IMR-90 (cell line): ENCODE data around the gene HERC4. TPM values are rescaled to one million over a fixed set of nuclear protein-coding genes. Genes with fewer than 3 reads are reported as not detected.

ENCODE experiments used
- ATAC-seq: fragments of 200-7000 bp; cut with Tn5 transposase; 2 replicates; pipeline ENCODE4 v1.9.1; 2020; ENCODE audit warnings: low read depth, mild to moderate bottlenecking, moderate library complexity
- BruUV-seq: library from RNA; stranded (reverse); fragments of 400-500 nt; replicated peaks from 2 replicates; lab custom pipeline; 2021; lab: Mats Ljungman, UMichigan
- CTCF ChIA-PET: fragments of 300-600 bp; formaldehyde crosslinking; extraction: SDS; loops from one replicate; lab custom pipeline; 2021; ENCODE audit warnings: antibody characterized with exemption; lab: Yijun Ruan, JAX
- POLR2A ChIA-PET: fragments of 300-600 bp; sonication (Branson Sonifier 250); formaldehyde crosslinking; loops from one replicate; lab custom pipeline; 2022; ENCODE audit warnings: antibody characterized with exemption; ENCODE audit not compliant: unreplicated experiment; lab: Charles Lee
- DNase-seq: peaks from one replicate; pipeline ENCODE4 v3.0.0; 2013
- H2AFZ ChIP-seq: replicated peaks from 2 replicates; pipeline ENCODE3; 2013; ENCODE audit warnings: low read length, mild to moderate bottlenecking; ENCODE audit not compliant: poor library complexity
- H2AK5ac ChIP-seq: 2 replicates; pipeline ENCODE4 v1.6.1; 2013; ENCODE audit warnings: low read depth, low read length, inconsistent platforms
- H2AK9ac ChIP-seq: replicated peaks from 2 replicates; pipeline ENCODE3; 2013; ENCODE audit warnings: mild to moderate bottlenecking, low read depth, low read length, moderate library complexity; ENCODE audit not compliant: poor library complexity
- H2BK120ac ChIP-seq: 2 replicates; pipeline ENCODE4 v1.6.1; 2013; ENCODE audit warnings: low read depth, low read length, inconsistent platforms
- H2BK15ac ChIP-seq: 3 replicates; pipeline ENCODE4 v1.6.1; 2013; ENCODE audit warnings: low read depth, low read length, inconsistent platforms
- H2BK20ac ChIP-seq: 2 replicates; pipeline ENCODE4 v1.6.1; 2013; ENCODE audit warnings: low read depth, mild to moderate bottlenecking, inconsistent platforms, low read length, moderate library complexity
- H2BK5ac ChIP-seq: 2 replicates; pipeline ENCODE4 v1.6.1; 2013; ENCODE audit warnings: mild to moderate bottlenecking, low read depth, low read length, inconsistent platforms; ENCODE audit not compliant: poor library complexity, severe bottlenecking
- H3K14ac ChIP-seq: replicated peaks from 2 replicates; pipeline ENCODE4 v1.6.1; 2013; ENCODE audit warnings: low read depth, low read length, inconsistent platforms
- H3K18ac ChIP-seq: 2 replicates; pipeline ENCODE4 v1.6.1; 2013; ENCODE audit warnings: low read depth, low read length, control low read depth
- H3K23ac ChIP-seq: 2 replicates; pipeline ENCODE4 v1.6.1; 2013; ENCODE audit warnings: low read depth, low read length, inconsistent platforms
- H3K27ac ChIP-seq: 2 replicates; pipeline ENCODE4 v1.5.1; 2013; ENCODE audit warnings: mild to moderate bottlenecking, control low read depth, low read length; ENCODE audit not compliant: insufficient read depth
- H3K27me3 ChIP-seq: 2 replicates; pipeline ENCODE4 v1.6.1; 2013; ENCODE audit warnings: low read length; ENCODE audit not compliant: control insufficient read depth, insufficient read depth
- H3K36me3 ChIP-seq: 2 replicates; pipeline ENCODE4 v1.6.1; 2013; ENCODE audit warnings: low read length, mixed read lengths; ENCODE audit not compliant: control insufficient read depth, insufficient read depth
- H3K4ac ChIP-seq: 2 replicates; pipeline ENCODE4 v1.6.1; 2013; ENCODE audit warnings: low read depth, low read length, inconsistent platforms
- H3K4me1 ChIP-seq: 2 replicates; pipeline ENCODE4 v1.6.1; 2013; ENCODE audit warnings: low read length, mixed read lengths; ENCODE audit not compliant: control insufficient read depth, insufficient read depth
- H3K4me2 ChIP-seq: 2 replicates; pipeline ENCODE4 v1.6.1; 2013; ENCODE audit warnings: low read depth, mild to moderate bottlenecking, control low read depth, low read length, moderate library complexity
- H3K4me3 ChIP-seq: 2 replicates; pipeline ENCODE4 v1.5.1; 2013; ENCODE audit warnings: low read depth, mild to moderate bottlenecking, control low read depth, low read length, moderate library complexity; ENCODE audit not compliant: insufficient read depth
- H3K56ac ChIP-seq: 2 replicates; pipeline ENCODE4 v1.6.1; 2013; ENCODE audit warnings: low read length, inconsistent platforms; ENCODE audit not compliant: insufficient read depth; ENCODE audit errors: extremely low read depth
- H3K79me1 ChIP-seq, 2 experiments: 2 replicates each; pipeline ENCODE4 v1.6.1; 2013; ENCODE audit warnings: low read length in 2 of 2, inconsistent platforms in 1 of 2, low read depth in 1 of 2
- H3K9ac ChIP-seq: 2 replicates; pipeline ENCODE4 v1.6.1; 2013; ENCODE audit warnings: low read depth, low read length, control low read depth
- H3K9me1 ChIP-seq: 2 replicates; pipeline ENCODE4 v1.6.1; 2013; ENCODE audit warnings: low read length, inconsistent platforms; ENCODE audit not compliant: insufficient read depth
- H3K9me3 ChIP-seq: 2 replicates; pipeline ENCODE4 v1.6.1; 2013; ENCODE audit warnings: low read length; ENCODE audit not compliant: control insufficient read depth, insufficient read depth
- H4K20me1 ChIP-seq: 2 replicates; pipeline ENCODE4 v1.6.1; 2013; ENCODE audit warnings: low read length, inconsistent platforms; ENCODE audit not compliant: insufficient read depth
- H4K5ac ChIP-seq: 2 replicates; pipeline ENCODE4 v1.6.1; 2013; ENCODE audit warnings: mild to moderate bottlenecking, low read depth, low read length, control low read depth
- H4K8ac ChIP-seq, 2 experiments: 2 replicates each; pipeline ENCODE4 v1.6.1; 2013; ENCODE audit warnings: low read depth in 2 of 2, low read length in 2 of 2, control low read depth in 1 of 2, inconsistent platforms in 1 of 2
- H4K91ac ChIP-seq: 2 replicates; pipeline ENCODE4 v1.6.1; 2013; ENCODE audit warnings: low read depth, low read length, inconsistent platforms; ENCODE audit not compliant: insufficient read depth
- CEBPB ChIP-seq: IDR thresholded peaks from 2 replicates; pipeline ENCODE4 v1.6.1; 2012; ENCODE audit warnings: low read depth, low read length, improper control_type of control experiment
- CHD1 ChIP-seq: IDR thresholded peaks from 2 replicates; pipeline ENCODE4 v1.6.1; 2012; ENCODE audit warnings: low read depth, low read length, improper control_type of control experiment
- MAFK ChIP-seq: IDR thresholded peaks from 2 replicates; pipeline ENCODE4 v1.6.1; 2012; ENCODE audit warnings: low read depth, low read length, improper control_type of control experiment
- MAZ ChIP-seq: IDR thresholded peaks from 2 replicates; pipeline ENCODE4 v1.6.1; 2012; ENCODE audit warnings: low read depth, mild to moderate bottlenecking, low read length, improper control_type of control experiment, moderate library complexity, borderline replicate concordance
- MXI1 ChIP-seq: IDR thresholded peaks from 2 replicates; pipeline ENCODE4 v1.6.1; 2012; ENCODE audit warnings: low read depth, mild to moderate bottlenecking, low read length, moderate library complexity, borderline replicate concordance
- RCOR1 ChIP-seq: IDR thresholded peaks from 2 replicates; pipeline ENCODE4 v1.6.1; 2012; ENCODE audit warnings: mild to moderate bottlenecking, low read length, improper control_type of control experiment; ENCODE audit not compliant: insufficient replicate concordance
- SMC3 ChIP-seq: fragments of 150-350 bp; IDR thresholded peaks from 2 replicates; pipeline ENCODE4 v1.6.1; 2016; ENCODE audit warnings: low read depth, mild to moderate bottlenecking, antibody characterized with exemption, low read length, moderate library complexity
- USF2 ChIP-seq: fragments of 150-350 bp; IDR thresholded peaks from 2 replicates; pipeline ENCODE4 v1.6.1; 2017; ENCODE audit warnings: mild to moderate bottlenecking, antibody characterized with exemption, low read length, low read depth
- WGBS, 2 experiments: methylation state at CpG; one replicate each; pipeline versions ENCODE4 v1.1.5 to v1.1.7; 2013; ENCODE audit warnings: missing lambda C conversion rate in 2 of 2; ENCODE audit not compliant: insufficient read length in 1 of 2; ENCODE audit errors: extremely low coverage in 2 of 2; 5-methylcytosine and 5-hydroxymethylcytosine counted together
- dilution Hi-C: fragments of 300-500 bp; cut with HindIII; formaldehyde crosslinking; loops from one replicate; pipeline ENCODE4 v1.14.3; 2018; ENCODE audit warnings: low sequenced_read_pairs; ENCODE audit not compliant: unreplicated experiment
- in situ Hi-C: fragments of 300-500 bp; cut with MboI; formaldehyde crosslinking; loops from 3 replicates; pipeline ENCODE4 v1.14.3; 2019; ENCODE audit warnings: low sequenced_read_pairs, inconsistent platforms, mixed read lengths
- intact Hi-C: fragments of 100-400 bp; cut with micrococcal nuclease; formaldehyde crosslinking; loops from 2 replicates; pipeline ENCODE4 v1.10.0; 2022
- polyA plus RNA-seq, 3 experiments: library from polyadenylated mRNA; depleted of rRNA; stranded (reverse); fragments of >200 nt; gene quantifications; 2 replicates each; pipeline ENCODE4 v1.2.3, GENCODE V29; 2012; ENCODE audit warnings: low replicate concordance in 1 of 3
- total RNA-seq: library from RNA; depleted of rRNA; stranded (reverse); fragments of >200 nt; gene quantifications from 2 replicates; pipeline ENCODE4 v1.2.3, GENCODE V29; 2012

Gene HERC4
- total and polyA plus RNA-seq, 2 of the 4 experiments (the other 2 are of a cell fraction), result 66.6 to 92.8 TPM

- Histone ChIP-seq H2AK9ac (no peak overlapping the region), H3K56ac (no peak overlapping the region), H3K36me3 (no peaks in the 10 kb centered on the region), H3K14ac (peak overlapping the region; percentile 66), H3K4ac (peak overlapping the region; percentile 54; the same call in 1 of the 2 replicates), H3K9ac (peak overlapping the region; percentile 65; the same call in 1 of the 2 replicates), H3K23ac (no peak overlapping the region), H2BK20ac (peak overlapping the region; percentile 48), H4K20me1 (no peaks in the 10 kb centered on the region), H3K79me1 (peaks cover 4 to 15% of the 10 kb centered on the region in 2 experiments; a peak in 3 of 4 replicates), H3K27me3 (no peaks in the 10 kb centered on the region), H3K9me3 (no peaks in the 10 kb centered on the region), H3K27ac (peak overlapping the region; percentile 2; the same call in 1 of the 2 replicates), H4K8ac (peak overlapping the region; percentile 43 to 94), H2BK15ac (peak overlapping the region; percentile 98; the same call in 2 of the 3 replicates), H4K91ac (peak overlapping the region; percentile 38), H3K18ac (peak overlapping the region; percentile 74; the same call in 1 of the 2 replicates), H2AK5ac (no peak overlapping the region), H3K4me1 (peaks cover 9% of the 10 kb centered on the region), H3K4me2 (peak overlapping the region; percentile 82), H3K9me1 (peaks cover 3% of the 10 kb centered on the region; the same call in 1 of the 2 replicates), H2AFZ (no peak overlapping the region), H2BK120ac (peak overlapping the region; percentile 64; the same call in 1 of the 2 replicates), H3K4me3 (peak overlapping the region; percentile 37; the same call in 1 of the 2 replicates), H4K5ac (peak overlapping the region; percentile 50; the same call in 1 of the 2 replicates), H2BK5ac (peak overlapping the region; percentile 95)
- TF ChIP-seq MAZ (no peak), USF2 (no peak), RCOR1 (no peak), CEBPB (peak; percentile 63), MAFK (no peak), CHD1 (no peak), MXI1 (no peak), SMC3 (no peak)
- BruUV-seq, result no TSS peak
- WGBS, 2 experiments, result no CpG with 5 or more reads among the region's 2 CpGs
- CTCF ChIA-PET, result no interaction called here
- POLR2A ChIA-PET, result interaction anchor here (0.6 kb wide), 1 partner anchor 224 kb away, joined by 11 read pairs; no protein-coding TSS in a partner anchor
- DNase-seq, result peak; percentile 81
- in situ Hi-C loops, result no loop called here
- peak; percentile 46 for ATAC-seq
- intact Hi-C loops, result no loop called here
- dilution Hi-C loops, result no loop called here
Observed at GRCh38 chr10:68110027-68110426, 34.9 kb upstream of the HERC4 start.
